SK-N-SH (cell line): Measurements from ENCODE around the gene SMARCD3. TPM values are rescaled to one million over a fixed set of nuclear protein-coding genes. Genes with fewer than 3 reads are reported as not detected.

Experiments used
- CTCF ChIA-PET: fragments of 300-600, 350-600 bp; formaldehyde crosslinking; extraction: SDS; loops from one replicate; lab custom pipeline; 2021; lab: Yijun Ruan, JAX
- POLR2A ChIA-PET: fragments of 350-600 bp; sonication (Branson Sonifier 250); formaldehyde crosslinking; extraction: SDS; loops from one replicate; lab custom pipeline; 2020; ENCODE audit warnings: antibody characterized with exemption, inconsistent platforms; lab: Yijun Ruan, JAX
- DNase-seq: peaks from one replicate; pipeline ENCODE4 v3.0.0; 2012
- H2AFZ ChIP-seq: fragments of 200-600 bp; sonication (generic); 2 replicates; pipeline ENCODE4 v1.8.1; 2016; ENCODE audit warnings: antibody characterized with exemption, mild to moderate bottlenecking, low read depth
- H3F3A ChIP-seq: fragments of 200-600 bp; sonication (generic); replicated peaks from 2 replicates; pipeline ENCODE3; 2016; ENCODE audit warnings: antibody characterized with exemption, mild to moderate bottlenecking; ENCODE audit not compliant: insufficient read depth
- H3K27ac ChIP-seq, 2 experiments: fragments of 200-500 bp in 1 of 2; fragments of 200-600 bp in 1 of 2; sonication (Bioruptor generic) in 1 of 2; sonication (generic), shearing (Covaris generic) in 1 of 2; 2 replicates each; pipeline versions ENCODE4 v1.5.1 to v1.6.1; 2014 to 2016; ENCODE audit warnings: low read depth in 2 of 2, inconsistent platforms in 1 of 2, low read length in 1 of 2, mild to moderate bottlenecking in 1 of 2, mixed read lengths in 1 of 2
- H3K27me3 ChIP-seq: fragments of 200-600 bp; sonication (generic), shearing (Covaris generic); 2 replicates; pipeline ENCODE4 v1.6.1; 2016; ENCODE audit warnings: mixed run types; ENCODE audit not compliant: insufficient read depth
- H3K36me3 ChIP-seq, 2 experiments: fragments of 200-500 bp in 1 of 2; fragments of 200-600 bp in 1 of 2; sonication (Bioruptor generic) in 1 of 2; sonication (generic) in 1 of 2; replicated peaks in 1 of 2; 2 replicates each; pipeline versions ENCODE3 to v1.5.1; 2014 to 2016; ENCODE audit warnings: low read length in 1 of 2, mild to moderate bottlenecking in 1 of 2; ENCODE audit not compliant: insufficient read depth in 2 of 2, control insufficient read depth in 1 of 2
- H3K4me1 ChIP-seq, 2 experiments: fragments of 200-500 bp in 1 of 2; fragments of 200-600 bp in 1 of 2; sonication (Bioruptor generic) in 1 of 2; sonication (generic), shearing (Covaris generic) in 1 of 2; 2 replicates each; pipeline versions ENCODE4 v1.5.1 to v1.6.1; 2014 to 2016; ENCODE audit warnings: low read depth in 1 of 2, low read length in 1 of 2, mixed run types in 1 of 2; ENCODE audit not compliant: insufficient read depth in 2 of 2, control insufficient read depth in 1 of 2
- H3K4me2 ChIP-seq: fragments of 200-600 bp; sonication (generic), shearing (Covaris generic); 2 replicates; pipeline ENCODE4 v1.6.1; 2017; ENCODE audit warnings: mixed run types
- H3K4me3 ChIP-seq, 2 experiments: fragments of 200-500 bp in 1 of 2; fragments of 200-600 bp in 1 of 2; sonication (Bioruptor generic) in 1 of 2; sonication (generic), shearing (Covaris generic) in 1 of 2; 2 replicates each; pipeline versions ENCODE4 v1.5.1 to v1.8.1; 2014 to 2016; ENCODE audit warnings: low read depth in 2 of 2, inconsistent platforms in 1 of 2, low read length in 1 of 2, mild to moderate bottlenecking in 1 of 2, mixed read lengths in 1 of 2, moderate library complexity in 1 of 2
- H3K79me2 ChIP-seq: fragments of 200-600 bp; sonication (generic); 2 replicates; pipeline ENCODE4 v1.8.1; 2017; ENCODE audit warnings: mild to moderate bottlenecking; ENCODE audit not compliant: insufficient read depth
- H3K9ac ChIP-seq: fragments of 200-600 bp; sonication (generic); 2 replicates; pipeline ENCODE4 v1.6.1; 2017; ENCODE audit warnings: mixed run types
- H3K9me2 ChIP-seq: fragments of 200-600 bp; sonication (generic); 2 replicates; pipeline ENCODE4 v1.6.1; 2017; ENCODE audit warnings: mixed run types
- H3K9me3 ChIP-seq: fragments of 200-600 bp; sonication (generic); 2 replicates; pipeline ENCODE4 v1.6.1; 2017; ENCODE audit warnings: mixed run types, mild to moderate bottlenecking, moderate library complexity
- H4K20me1 ChIP-seq: fragments of 200-600 bp; sonication (generic); 2 replicates; pipeline ENCODE4 v1.6.1; 2017; ENCODE audit warnings: mild to moderate bottlenecking, mixed run types; ENCODE audit not compliant: insufficient read depth
- ELF1 ChIP-seq: IDR thresholded peaks from 2 replicates; pipeline ENCODE4 v1.4.0; 2012
- EZH2phosphoT487 ChIP-seq: fragments of 200-600 bp; sonication (generic); IDR thresholded peaks from 2 replicates; pipeline ENCODE4 v1.6.1; 2017; ENCODE audit warnings: low read depth, mixed run types, mild to moderate bottlenecking, antibody characterized with exemption, moderate library complexity, borderline replicate concordance
- FOSL2 ChIP-seq: IDR thresholded peaks from 2 replicates; pipeline ENCODE4 v1.4.0; 2012; ENCODE audit warnings: low read depth, mild to moderate bottlenecking, moderate library complexity, borderline replicate concordance
- FOXJ3 ChIP-seq: sonication (generic); formaldehyde crosslinking; IDR thresholded peaks from 2 replicates; pipeline ENCODE4 v1.5.1; 2020; ENCODE audit warnings: mild to moderate bottlenecking, missing genetic modification reagents
- GABPA ChIP-seq: IDR thresholded peaks from 2 replicates; pipeline ENCODE4 v1.4.0; 2012; ENCODE audit warnings: low read depth, mild to moderate bottlenecking
- JUND ChIP-seq: IDR thresholded peaks from 2 replicates; pipeline ENCODE4 v1.4.0; 2012
- MEF2A ChIP-seq: IDR thresholded peaks from 2 replicates; pipeline ENCODE4 v1.4.0; 2012; ENCODE audit warnings: low read depth, borderline replicate concordance
- NFIC ChIP-seq: IDR thresholded peaks from 2 replicates; pipeline ENCODE4 v1.4.0; 2012; ENCODE audit warnings: borderline replicate concordance
- NRF1 ChIP-seq: IDR thresholded peaks from 2 replicates; pipeline ENCODE4 v1.6.1; 2012; ENCODE audit warnings: low read depth, mild to moderate bottlenecking, low read length
- POLR2AphosphoS5 ChIP-seq: IDR thresholded peaks from 2 replicates; pipeline ENCODE4 v1.6.1; 2012; ENCODE audit warnings: low read depth, low read length
- RAD21 ChIP-seq: IDR thresholded peaks from 2 replicates; pipeline ENCODE4 v1.6.1; 2012; ENCODE audit warnings: mild to moderate bottlenecking, low read length
- SMC3 ChIP-seq: IDR thresholded peaks from 2 replicates; pipeline ENCODE4 v1.6.1; 2012; ENCODE audit warnings: low read depth, low read length, improper control_type of control experiment
- TCF12 ChIP-seq: IDR thresholded peaks from 2 replicates; pipeline ENCODE4 v1.4.0; 2012
- TEAD4 ChIP-seq: IDR thresholded peaks from 2 replicates; pipeline ENCODE4 v1.4.0; 2012; ENCODE audit warnings: mild to moderate bottlenecking, borderline replicate concordance; ENCODE audit not compliant: insufficient read depth
- WGBS: methylation state at CpG from one replicate; pipeline ENCODE4 v1.1.6; 2017; ENCODE audit warnings: low lambda C conversion rate; 5-methylcytosine and 5-hydroxymethylcytosine counted together
- polyA plus RNA-seq, 3 experiments: library from polyadenylated mRNA; depleted of rRNA; stranded (reverse); fragments of >200 nt; gene quantifications; 2 replicates each; pipeline ENCODE4 v1.2.3, GENCODE V29; 2012
- TF ChIP-seq, protein P1 (sequence below): IDR thresholded peaks from 2 replicates; pipeline ENCODE4 v1.4.0; 2012; ENCODE audit warnings: low read depth, borderline replicate concordance
- TF ChIP-seq, protein P2 (sequence below): IDR thresholded peaks from 2 replicates; pipeline ENCODE4 v1.4.0; 2012; ENCODE audit warnings: low read depth, borderline replicate concordance
- TF ChIP-seq, protein P3 (sequence below): IDR thresholded peaks from 2 replicates; pipeline ENCODE4 v1.6.1; 2012; ENCODE audit warnings: mild to moderate bottlenecking, low read depth, low read length, moderate library complexity
- TF ChIP-seq, protein P4 (sequence below): fragments of 150-350 bp; IDR thresholded peaks from 2 replicates; pipeline ENCODE4 v1.6.1; 2017; ENCODE audit warnings: antibody characterized with exemption, low read length, low read depth, borderline replicate concordance
- TF ChIP-seq, protein P5 (sequence below): fragments of 200-600 bp; sonication (generic); IDR thresholded peaks from 2 replicates; pipeline ENCODE4 v1.6.1; 2017; ENCODE audit warnings: antibody characterized with exemption, mild to moderate bottlenecking, moderate library complexity
- TF ChIP-seq, protein P6 (sequence below): fragments of 150-350 bp; IDR thresholded peaks from 2 replicates; pipeline ENCODE4 v1.6.1; 2016; ENCODE audit warnings: mild to moderate bottlenecking, low read depth, low read length

SMARCD3 gene
- polyA plus RNA-seq, 1 of the 3 experiments (the other 2 are of a cell fraction) = 62.8 TPM

DNA sequence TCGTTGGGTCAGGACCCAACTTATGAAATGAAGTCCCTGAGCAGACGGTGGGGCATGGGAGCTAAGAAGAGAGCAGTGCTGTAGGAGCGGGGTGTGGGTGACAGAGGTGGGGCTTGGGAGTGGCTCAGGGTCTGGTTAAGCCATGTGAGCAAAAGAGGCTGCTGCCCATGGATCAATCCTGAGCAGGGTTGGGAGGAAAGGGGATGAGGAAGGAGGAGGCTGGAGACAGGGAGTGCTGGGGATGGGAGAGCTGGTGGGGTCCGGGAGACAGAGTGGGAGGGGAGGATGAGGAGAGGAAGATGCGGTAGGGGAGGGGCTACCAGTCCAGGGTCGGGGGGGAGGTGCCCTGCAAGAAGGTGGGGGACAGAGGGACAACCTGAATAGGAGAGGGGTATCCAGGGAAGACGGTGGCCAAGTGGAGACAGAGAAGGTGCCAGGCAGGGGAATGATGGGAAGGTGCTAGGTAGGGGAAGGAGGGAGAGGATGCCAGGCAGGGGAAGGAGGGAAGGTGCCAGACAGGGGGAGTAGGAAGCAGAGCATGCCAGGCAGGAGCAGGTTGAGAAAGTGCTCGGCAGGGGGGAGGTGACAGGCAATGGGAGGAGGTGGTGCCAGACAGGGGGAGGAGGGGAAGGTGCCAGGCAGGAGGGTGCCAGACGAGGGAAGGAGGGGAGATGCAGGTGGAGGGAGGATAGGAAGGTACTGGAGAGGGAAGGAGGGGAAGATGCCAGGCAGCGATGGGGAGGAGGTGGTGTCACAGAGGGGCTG is 27.5 kb upstream of the SMARCD3 start:
- Histone ChIP-seq H3F3A (no peaks in the 10 kb centered on the region), H4K20me1 (no peaks in the 10 kb centered on the region), H3K27me3 (no peaks in the 10 kb centered on the region), H3K4me2 (peak overlapping the region; percentile 75), H3K27ac (no peak overlapping the region), H3K4me1 (peaks cover 0 to 12% of the 10 kb centered on the region in 2 experiments; a peak in 1 of 4 replicates), H2AFZ (no peak overlapping the region), H3K4me3 (peak overlapping the region; percentile 55 to 59), H3K79me2 (no peaks in the 10 kb centered on the region), H3K9me2 (no peaks in the 10 kb centered on the region), H3K9ac (no peak overlapping the region), H3K9me3 (no peaks in the 10 kb centered on the region), H3K36me3 (no peaks in the 10 kb centered on the region)
- no peak for TF ChIP-seq RAD21
- no peak for TF ChIP-seq EZH2phosphoT487
- TF ChIP-seq, protein P1, sequence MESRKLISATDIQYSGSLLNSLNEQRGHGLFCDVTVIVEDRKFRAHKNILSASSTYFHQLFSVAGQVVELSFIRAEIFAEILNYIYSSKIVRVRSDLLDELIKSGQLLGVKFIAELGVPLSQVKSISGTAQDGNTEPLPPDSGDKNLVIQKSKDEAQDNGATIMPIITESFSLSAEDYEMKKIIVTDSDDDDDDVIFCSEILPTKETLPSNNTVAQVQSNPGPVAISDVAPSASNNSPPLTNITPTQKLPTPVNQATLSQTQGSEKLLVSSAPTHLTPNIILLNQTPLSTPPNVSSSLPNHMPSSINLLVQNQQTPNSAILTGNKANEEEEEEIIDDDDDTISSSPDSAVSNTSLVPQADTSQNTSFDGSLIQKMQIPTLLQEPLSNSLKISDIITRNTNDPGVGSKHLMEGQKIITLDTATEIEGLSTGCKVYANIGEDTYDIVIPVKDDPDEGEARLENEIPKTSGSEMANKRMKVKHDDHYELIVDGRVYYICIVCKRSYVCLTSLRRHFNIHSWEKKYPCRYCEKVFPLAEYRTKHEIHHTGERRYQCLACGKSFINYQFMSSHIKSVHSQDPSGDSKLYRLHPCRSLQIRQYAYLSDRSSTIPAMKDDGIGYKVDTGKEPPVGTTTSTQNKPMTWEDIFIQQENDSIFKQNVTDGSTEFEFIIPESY = no peak
- no peak for TF ChIP-seq SMC3
- TF ChIP-seq ELF1 = no peak
- no peak for TF ChIP-seq TEAD4
- TF ChIP-seq, protein P2, sequence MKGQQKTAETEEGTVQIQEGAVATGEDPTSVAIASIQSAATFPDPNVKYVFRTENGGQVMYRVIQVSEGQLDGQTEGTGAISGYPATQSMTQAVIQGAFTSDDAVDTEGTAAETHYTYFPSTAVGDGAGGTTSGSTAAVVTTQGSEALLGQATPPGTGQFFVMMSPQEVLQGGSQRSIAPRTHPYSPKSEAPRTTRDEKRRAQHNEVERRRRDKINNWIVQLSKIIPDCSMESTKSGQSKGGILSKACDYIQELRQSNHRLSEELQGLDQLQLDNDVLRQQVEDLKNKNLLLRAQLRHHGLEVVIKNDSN = no peak
- no peak for TF ChIP-seq FOXJ3 (CRISPR knock-in tag)
- no peak for TF ChIP-seq GABPA
- no peak for TF ChIP-seq JUND
- TF ChIP-seq, protein P3, sequence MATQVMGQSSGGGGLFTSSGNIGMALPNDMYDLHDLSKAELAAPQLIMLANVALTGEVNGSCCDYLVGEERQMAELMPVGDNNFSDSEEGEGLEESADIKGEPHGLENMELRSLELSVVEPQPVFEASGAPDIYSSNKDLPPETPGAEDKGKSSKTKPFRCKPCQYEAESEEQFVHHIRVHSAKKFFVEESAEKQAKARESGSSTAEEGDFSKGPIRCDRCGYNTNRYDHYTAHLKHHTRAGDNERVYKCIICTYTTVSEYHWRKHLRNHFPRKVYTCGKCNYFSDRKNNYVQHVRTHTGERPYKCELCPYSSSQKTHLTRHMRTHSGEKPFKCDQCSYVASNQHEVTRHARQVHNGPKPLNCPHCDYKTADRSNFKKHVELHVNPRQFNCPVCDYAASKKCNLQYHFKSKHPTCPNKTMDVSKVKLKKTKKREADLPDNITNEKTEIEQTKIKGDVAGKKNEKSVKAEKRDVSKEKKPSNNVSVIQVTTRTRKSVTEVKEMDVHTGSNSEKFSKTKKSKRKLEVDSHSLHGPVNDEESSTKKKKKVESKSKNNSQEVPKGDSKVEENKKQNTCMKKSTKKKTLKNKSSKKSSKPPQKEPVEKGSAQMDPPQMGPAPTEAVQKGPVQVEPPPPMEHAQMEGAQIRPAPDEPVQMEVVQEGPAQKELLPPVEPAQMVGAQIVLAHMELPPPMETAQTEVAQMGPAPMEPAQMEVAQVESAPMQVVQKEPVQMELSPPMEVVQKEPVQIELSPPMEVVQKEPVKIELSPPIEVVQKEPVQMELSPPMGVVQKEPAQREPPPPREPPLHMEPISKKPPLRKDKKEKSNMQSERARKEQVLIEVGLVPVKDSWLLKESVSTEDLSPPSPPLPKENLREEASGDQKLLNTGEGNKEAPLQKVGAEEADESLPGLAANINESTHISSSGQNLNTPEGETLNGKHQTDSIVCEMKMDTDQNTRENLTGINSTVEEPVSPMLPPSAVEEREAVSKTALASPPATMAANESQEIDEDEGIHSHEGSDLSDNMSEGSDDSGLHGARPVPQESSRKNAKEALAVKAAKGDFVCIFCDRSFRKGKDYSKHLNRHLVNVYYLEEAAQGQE = no peak
- TF ChIP-seq FOSL2 = no peak
- TF ChIP-seq, protein P4, sequence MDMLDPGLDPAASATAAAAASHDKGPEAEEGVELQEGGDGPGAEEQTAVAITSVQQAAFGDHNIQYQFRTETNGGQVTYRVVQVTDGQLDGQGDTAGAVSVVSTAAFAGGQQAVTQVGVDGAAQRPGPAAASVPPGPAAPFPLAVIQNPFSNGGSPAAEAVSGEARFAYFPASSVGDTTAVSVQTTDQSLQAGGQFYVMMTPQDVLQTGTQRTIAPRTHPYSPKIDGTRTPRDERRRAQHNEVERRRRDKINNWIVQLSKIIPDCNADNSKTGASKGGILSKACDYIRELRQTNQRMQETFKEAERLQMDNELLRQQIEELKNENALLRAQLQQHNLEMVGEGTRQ = no peak
- no peak for TF ChIP-seq NFIC
- no peak for TF ChIP-seq MEF2A
- TF ChIP-seq TCF12 = no peak
- TF ChIP-seq NRF1 = no peak
- TF ChIP-seq, protein P5, sequence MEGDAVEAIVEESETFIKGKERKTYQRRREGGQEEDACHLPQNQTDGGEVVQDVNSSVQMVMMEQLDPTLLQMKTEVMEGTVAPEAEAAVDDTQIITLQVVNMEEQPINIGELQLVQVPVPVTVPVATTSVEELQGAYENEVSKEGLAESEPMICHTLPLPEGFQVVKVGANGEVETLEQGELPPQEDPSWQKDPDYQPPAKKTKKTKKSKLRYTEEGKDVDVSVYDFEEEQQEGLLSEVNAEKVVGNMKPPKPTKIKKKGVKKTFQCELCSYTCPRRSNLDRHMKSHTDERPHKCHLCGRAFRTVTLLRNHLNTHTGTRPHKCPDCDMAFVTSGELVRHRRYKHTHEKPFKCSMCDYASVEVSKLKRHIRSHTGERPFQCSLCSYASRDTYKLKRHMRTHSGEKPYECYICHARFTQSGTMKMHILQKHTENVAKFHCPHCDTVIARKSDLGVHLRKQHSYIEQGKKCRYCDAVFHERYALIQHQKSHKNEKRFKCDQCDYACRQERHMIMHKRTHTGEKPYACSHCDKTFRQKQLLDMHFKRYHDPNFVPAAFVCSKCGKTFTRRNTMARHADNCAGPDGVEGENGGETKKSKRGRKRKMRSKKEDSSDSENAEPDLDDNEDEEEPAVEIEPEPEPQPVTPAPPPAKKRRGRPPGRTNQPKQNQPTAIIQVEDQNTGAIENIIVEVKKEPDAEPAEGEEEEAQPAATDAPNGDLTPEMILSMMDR = no peak
- TF ChIP-seq, protein P6, sequence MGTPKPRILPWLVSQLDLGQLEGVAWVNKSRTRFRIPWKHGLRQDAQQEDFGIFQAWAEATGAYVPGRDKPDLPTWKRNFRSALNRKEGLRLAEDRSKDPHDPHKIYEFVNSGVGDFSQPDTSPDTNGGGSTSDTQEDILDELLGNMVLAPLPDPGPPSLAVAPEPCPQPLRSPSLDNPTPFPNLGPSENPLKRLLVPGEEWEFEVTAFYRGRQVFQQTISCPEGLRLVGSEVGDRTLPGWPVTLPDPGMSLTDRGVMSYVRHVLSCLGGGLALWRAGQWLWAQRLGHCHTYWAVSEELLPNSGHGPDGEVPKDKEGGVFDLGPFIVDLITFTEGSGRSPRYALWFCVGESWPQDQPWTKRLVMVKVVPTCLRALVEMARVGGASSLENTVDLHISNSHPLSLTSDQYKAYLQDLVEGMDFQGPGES = no peak
- no peak for TF ChIP-seq POLR2AphosphoS5
- 47% methylated on average over 10 of the region's 10 CpGs for WGBS
- peak; percentile 58 for DNase-seq
- POLR2A ChIA-PET = interaction anchor here (0.9 kb wide), 1 partner anchor 24 kb away, joined by 3 read pairs; no protein-coding TSS in a partner anchor
- CTCF ChIA-PET = interaction anchor here (0.9 to 2.4 kb wide), 4 partner anchors 12 to 32 kb away, joined by 3 to 14 read pairs (median 3); no protein-coding TSS in a partner anchor
